Measurements from ENCODE around the gene ASCC3.

- TF ChIP-seq CTCF (IDR thresholded peaks at IDR 0.05) = no peak
- TF ChIP-seq ZFX (IDR thresholded peaks at IDR 0.05; ENCODE audit: borderline replicate concordance) = no peak
These were observed 34.7 kb upstream of the ASCC3 start for GRCh38 chr6:100915876-100916275.

Data from 22Rv1 (cell line).